ENCODE results near the gene ADRA2B. TPM values are rescaled to one million over a fixed set of nuclear protein-coding genes. Genes with fewer than 3 reads are reported as not detected.

The ADRA2B gene
- total RNA-seq, 1 experiment from 2014 or later: 0.47 TPM

DNA sequence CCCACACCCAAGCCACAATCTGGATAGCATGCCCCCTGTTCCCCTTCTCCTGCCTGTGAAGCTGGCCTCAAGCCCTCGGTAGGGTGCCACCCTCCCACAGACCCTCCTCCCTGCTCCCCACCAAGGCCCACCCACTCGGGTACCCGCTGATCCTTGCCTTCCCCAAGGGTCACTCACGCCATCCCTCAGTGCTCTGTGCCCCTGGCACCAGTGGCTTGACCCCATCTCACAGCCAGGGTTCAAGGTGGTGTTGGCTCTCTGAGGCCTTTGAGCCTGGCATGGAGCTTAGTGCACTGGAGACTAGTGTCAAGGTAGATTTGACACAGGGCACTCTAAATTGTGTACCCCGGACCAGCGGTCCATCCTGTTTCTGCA is 11.9 kb downstream of the ADRA2B start:
- no peak for TF ChIP-seq ZFX (IDR thresholded peaks at IDR 0.05)
- TF ChIP-seq JUND (IDR thresholded peaks at IDR 0.05): no peak
- no peak for TF ChIP-seq ZBTB33 (IDR thresholded peaks at IDR 0.05; ENCODE audit: extremely low read depth, insufficient replicate concordance, low read length)
- no peak for TF ChIP-seq EZH2phosphoT487 (IDR thresholded peaks at IDR 0.05; ENCODE audit: borderline replicate concordance)
- TF ChIP-seq SIN3A (IDR thresholded peaks at IDR 0.05; ENCODE audit: low read depth): no peak
- no peak for TF ChIP-seq CBX3 (IDR thresholded peaks at IDR 0.05; ENCODE audit: low read depth)
- no peak for TF ChIP-seq MAX (IDR thresholded peaks at IDR 0.05)
- TF ChIP-seq, protein P1, sequence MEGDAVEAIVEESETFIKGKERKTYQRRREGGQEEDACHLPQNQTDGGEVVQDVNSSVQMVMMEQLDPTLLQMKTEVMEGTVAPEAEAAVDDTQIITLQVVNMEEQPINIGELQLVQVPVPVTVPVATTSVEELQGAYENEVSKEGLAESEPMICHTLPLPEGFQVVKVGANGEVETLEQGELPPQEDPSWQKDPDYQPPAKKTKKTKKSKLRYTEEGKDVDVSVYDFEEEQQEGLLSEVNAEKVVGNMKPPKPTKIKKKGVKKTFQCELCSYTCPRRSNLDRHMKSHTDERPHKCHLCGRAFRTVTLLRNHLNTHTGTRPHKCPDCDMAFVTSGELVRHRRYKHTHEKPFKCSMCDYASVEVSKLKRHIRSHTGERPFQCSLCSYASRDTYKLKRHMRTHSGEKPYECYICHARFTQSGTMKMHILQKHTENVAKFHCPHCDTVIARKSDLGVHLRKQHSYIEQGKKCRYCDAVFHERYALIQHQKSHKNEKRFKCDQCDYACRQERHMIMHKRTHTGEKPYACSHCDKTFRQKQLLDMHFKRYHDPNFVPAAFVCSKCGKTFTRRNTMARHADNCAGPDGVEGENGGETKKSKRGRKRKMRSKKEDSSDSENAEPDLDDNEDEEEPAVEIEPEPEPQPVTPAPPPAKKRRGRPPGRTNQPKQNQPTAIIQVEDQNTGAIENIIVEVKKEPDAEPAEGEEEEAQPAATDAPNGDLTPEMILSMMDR (IDR thresholded peaks at IDR 0.05 in 2 of 3, conservative IDR thresholded peaks at IDR 0.05 in 1 of 3; ENCODE audit: borderline replicate concordance in 1 of 3, insufficient read depth in 1 of 3, low read depth in 2 of 3, low read length in 2 of 3): no peak
- no peak for TF ChIP-seq POLR2A (IDR thresholded peaks at IDR 0.05; ENCODE audit: borderline replicate concordance, extremely low read depth, insufficient read depth, insufficient read length)
- no peak for TF ChIP-seq SP1 (IDR thresholded peaks at IDR 0.05; ENCODE audit: low read depth)
- no peak for TF ChIP-seq SRF (IDR thresholded peaks at IDR 0.05; ENCODE audit: low read depth)
- TF ChIP-seq TCF7L2 (IDR thresholded peaks at IDR 0.05; ENCODE audit: borderline replicate concordance, extremely low read depth, insufficient read depth, insufficient read length): no peak
- TF ChIP-seq, protein P2, sequence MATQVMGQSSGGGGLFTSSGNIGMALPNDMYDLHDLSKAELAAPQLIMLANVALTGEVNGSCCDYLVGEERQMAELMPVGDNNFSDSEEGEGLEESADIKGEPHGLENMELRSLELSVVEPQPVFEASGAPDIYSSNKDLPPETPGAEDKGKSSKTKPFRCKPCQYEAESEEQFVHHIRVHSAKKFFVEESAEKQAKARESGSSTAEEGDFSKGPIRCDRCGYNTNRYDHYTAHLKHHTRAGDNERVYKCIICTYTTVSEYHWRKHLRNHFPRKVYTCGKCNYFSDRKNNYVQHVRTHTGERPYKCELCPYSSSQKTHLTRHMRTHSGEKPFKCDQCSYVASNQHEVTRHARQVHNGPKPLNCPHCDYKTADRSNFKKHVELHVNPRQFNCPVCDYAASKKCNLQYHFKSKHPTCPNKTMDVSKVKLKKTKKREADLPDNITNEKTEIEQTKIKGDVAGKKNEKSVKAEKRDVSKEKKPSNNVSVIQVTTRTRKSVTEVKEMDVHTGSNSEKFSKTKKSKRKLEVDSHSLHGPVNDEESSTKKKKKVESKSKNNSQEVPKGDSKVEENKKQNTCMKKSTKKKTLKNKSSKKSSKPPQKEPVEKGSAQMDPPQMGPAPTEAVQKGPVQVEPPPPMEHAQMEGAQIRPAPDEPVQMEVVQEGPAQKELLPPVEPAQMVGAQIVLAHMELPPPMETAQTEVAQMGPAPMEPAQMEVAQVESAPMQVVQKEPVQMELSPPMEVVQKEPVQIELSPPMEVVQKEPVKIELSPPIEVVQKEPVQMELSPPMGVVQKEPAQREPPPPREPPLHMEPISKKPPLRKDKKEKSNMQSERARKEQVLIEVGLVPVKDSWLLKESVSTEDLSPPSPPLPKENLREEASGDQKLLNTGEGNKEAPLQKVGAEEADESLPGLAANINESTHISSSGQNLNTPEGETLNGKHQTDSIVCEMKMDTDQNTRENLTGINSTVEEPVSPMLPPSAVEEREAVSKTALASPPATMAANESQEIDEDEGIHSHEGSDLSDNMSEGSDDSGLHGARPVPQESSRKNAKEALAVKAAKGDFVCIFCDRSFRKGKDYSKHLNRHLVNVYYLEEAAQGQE (IDR thresholded peaks at IDR 0.05; ENCODE audit: low read depth): no peak
- TF ChIP-seq ELF1 (IDR thresholded peaks at IDR 0.05; ENCODE audit: borderline replicate concordance, low read depth): no peak
- TF ChIP-seq YY1 (IDR thresholded peaks at IDR 0.05; ENCODE audit: extremely low read depth, insufficient replicate concordance, low read depth, low read length): no peak
- intact Hi-C loops (cut with micrococcal nuclease): no loop called here
- Histone ChIP-seq H3K9me3 (ENCODE audit: control insufficient read depth in 1 of 2, insufficient read depth in 1 of 2, low read depth in 1 of 2, low read length in 2 of 2) (peaks cover 11 to 14% of the 10 kb centered on the region in 2 experiments; a peak in 2 of 4 replicates), H3K9me2 (ENCODE audit: insufficient read depth) (no peaks in the 10 kb centered on the region), H3K4me3 (replicated peaks in 1 of 2; ENCODE audit: low read depth in 1 of 2, low read length in 2 of 2) (no peak overlapping the region), H2AFZ (ENCODE audit: low read depth, low read length, poor library complexity, severe bottlenecking) (no peak overlapping the region), H3K27ac (ENCODE audit: low read depth, low read length) (no peak overlapping the region), H3K9ac (ENCODE audit: low read length) (no peak overlapping the region), H4K20me1 (ENCODE audit: insufficient read depth) (no peaks in the 10 kb centered on the region), H3K79me2 (ENCODE audit: insufficient read depth, low read length) (no peaks in the 10 kb centered on the region), H3K4me2 (ENCODE audit: low read length) (no peak overlapping the region), H3K27me3 (ENCODE audit: insufficient read depth, low read length) (no peaks in the 10 kb centered on the region), H3K36me3 (ENCODE audit: control insufficient read depth in 1 of 2, insufficient read depth in 2 of 2, low read length in 2 of 2) (no peaks in the 10 kb centered on the region), H3K4me1 (ENCODE audit: control insufficient read depth in 1 of 2, insufficient read depth in 2 of 2, low read length in 2 of 2) (no peaks in the 10 kb centered on the region)
- ChIA-PET RAD21 (ENCODE audit: low non-redundant PET in 1 of 2, low total read pairs in 2 of 2, uncharacterized antibody in 2 of 2, unreplicated experiment in 2 of 2) (no interaction called here), CTCF (no interaction called here), POLR2A (no interaction called here)
- ATAC-seq (no peak), DNase-seq (ENCODE audit: low read depth, low spot score) (no peak)
- no TSS peak for BruUV-seq (replicated peaks)

Measured in HCT116 (cell line).